K562 (cell line): Measurements from ENCODE around the gene EIF3K. TPM values are rescaled to one million over a fixed set of nuclear protein-coding genes. Genes with fewer than 3 reads are reported as not detected.

Experiments
- ATAC-seq: fragments of 200-7000 bp; cut with Tn5 transposase; 3 replicates; pipeline ENCODE4 v1.9.1; 2020; ENCODE audit warnings: moderate library complexity
- BruUV-seq: library from RNA; stranded (reverse); fragments of 400-500 nt; replicated peaks from 2 replicates; lab custom pipeline; 2021; lab: Mats Ljungman, UMichigan
- CTCF ChIA-PET: fragments of 300-600 bp; formaldehyde crosslinking; extraction: SDS; loops from one replicate; lab custom pipeline; 2021; ENCODE audit warnings: low intra/inter-chr PET ratio; lab: Yijun Ruan, JAX
- POLR2A ChIA-PET: fragments of 300-600, 350-650 bp; sonication (Branson Sonifier 250); formaldehyde crosslinking; extraction: SDS; loops from one replicate; lab custom pipeline; 2021; ENCODE audit warnings: antibody characterized with exemption, inconsistent platforms; lab: Yijun Ruan, JAX
- DNase-seq, 4 experiments: peaks; one replicate each; pipeline versions ENCODE4 v3.0.0 to v3.0.0-alpha.2; 2011 to 2018; ENCODE audit warnings: low spot score in 3 of 4, mixed read lengths in 3 of 4; ENCODE audit errors: extremely low read depth in 1 of 4
- FAIRE-seq: peaks from 2 replicates; lab custom pipeline; 2011; peaks lifted over from hg19 to GRCh38; lab: Jason Lieb, UNC
- H2AFZ ChIP-seq: 2 replicates; pipeline ENCODE4 v1.6.0; 2011; ENCODE audit warnings: low read depth, low read length, control low read depth, inconsistent platforms
- H3K27ac ChIP-seq: fragments of 200-600 bp; 3 replicates; pipeline ENCODE4 v1.8.0; 2011; ENCODE audit warnings: low read depth, mild to moderate bottlenecking, control low read depth, inconsistent platforms, low read length, moderate library complexity, mixed read lengths; ENCODE audit errors: extremely low read depth
- H3K27me3 ChIP-seq, 2 experiments: fragments of 300-600 bp in 1 of 2; 2 replicates in 1 of 2; 3 replicates in 1 of 2; pipeline versions ENCODE4 v1.6.0 to v1.8.0; 2011; ENCODE audit warnings: inconsistent platforms in 2 of 2, low read length in 2 of 2, mild to moderate bottlenecking in 1 of 2, mixed read lengths in 1 of 2, moderate library complexity in 1 of 2; ENCODE audit not compliant: control insufficient read depth in 2 of 2, insufficient read depth in 2 of 2
- H3K36me3 ChIP-seq: fragments of 300-600 bp; 3 replicates; pipeline ENCODE4 v1.8.0; 2011; ENCODE audit warnings: mild to moderate bottlenecking, low read length, inconsistent platforms; ENCODE audit not compliant: control insufficient read depth, insufficient read depth
- H3K4me1 ChIP-seq, 2 experiments: fragments of 200-600 bp in 1 of 2; replicated peaks in 1 of 2; 2 replicates in 1 of 2; 3 replicates in 1 of 2; pipeline versions ENCODE4 v1.5.1 to v1.8.0; 2011; ENCODE audit warnings: inconsistent platforms in 2 of 2, low read length in 2 of 2, mild to moderate bottlenecking in 1 of 2, mixed read lengths in 1 of 2, moderate library complexity in 1 of 2; ENCODE audit not compliant: control insufficient read depth in 2 of 2, insufficient read depth in 2 of 2
- H3K4me2 ChIP-seq: 2 replicates; pipeline ENCODE4 v1.6.1; 2011; ENCODE audit warnings: low read length, control low read depth, inconsistent platforms, mixed read lengths; ENCODE audit not compliant: insufficient read depth
- H3K4me3 ChIP-seq: fragments of 200-600 bp; sonication (generic), shearing (Covaris generic); 2 replicates; pipeline ENCODE4 v1.5.1; 2016; ENCODE audit warnings: control low read depth, inconsistent platforms
- H3K79me2 ChIP-seq: fragments of 200-600 bp; 3 replicates; pipeline ENCODE4 v1.8.0; 2011; ENCODE audit warnings: low read length, inconsistent platforms; ENCODE audit not compliant: control insufficient read depth, insufficient read depth
- H3K9ac ChIP-seq, 2 experiments: 2 replicates each; pipeline versions ENCODE4 v1.6.0 to v1.6.1; 2011; ENCODE audit warnings: low read depth in 2 of 2, low read length in 2 of 2, control low read depth in 1 of 2, inconsistent platforms in 1 of 2, mild to moderate bottlenecking in 1 of 2, mixed read lengths in 1 of 2; ENCODE audit not compliant: insufficient read depth in 1 of 2
- H3K9me1 ChIP-seq: one replicate; pipeline ENCODE4 v1.6.0; 2011; ENCODE audit warnings: inconsistent platforms, mild to moderate bottlenecking, low read length, moderate library complexity; ENCODE audit not compliant: control insufficient read depth, insufficient read depth
- H3K9me3 ChIP-seq: replicated peaks from 2 replicates; pipeline ENCODE4 v1.5.1; 2011; ENCODE audit warnings: low read depth, low read length, inconsistent platforms; ENCODE audit not compliant: control insufficient read depth, insufficient read depth
- H4K20me1 ChIP-seq: replicated peaks from 2 replicates; pipeline ENCODE4 v1.6.1; 2011; ENCODE audit warnings: low read length, inconsistent platforms, mixed read lengths; ENCODE audit not compliant: control insufficient read depth, insufficient read depth
- CBX8 ChIP-seq: fragments of 200-600 bp; sonication (generic); IDR thresholded peaks from 2 replicates; pipeline ENCODE4 v1.6.1; 2012; ENCODE audit warnings: borderline replicate concordance, mixed run types, low read depth, mild to moderate bottlenecking, moderate library complexity, mixed read lengths, low read length, control low read depth, inconsistent platforms; ENCODE audit not compliant: poor library complexity, severe bottlenecking; ENCODE audit errors: extremely low read depth
- ETV6 ChIP-seq, 3 experiments: fragments of 150-350 bp in 1 of 3; sonication (generic) in 1 of 3; formaldehyde crosslinking in 1 of 3; IDR thresholded peaks; 2 replicates each; pipeline versions ENCODE4 v1.6.1 to v1.8.0; 2014 to 2022; ENCODE audit warnings: borderline replicate concordance in 2 of 3, low read depth in 2 of 3, antibody characterized with exemption in 1 of 3, low read length in 1 of 3, mild to moderate bottlenecking in 1 of 3, missing genetic modification reagents in 1 of 3
- GABPB1 ChIP-seq: sonication (generic); formaldehyde crosslinking; IDR thresholded peaks from 2 replicates; pipeline ENCODE4 v1.8.0; 2022; ENCODE audit warnings: mild to moderate bottlenecking, missing genetic modification reagents
- HMG20B ChIP-seq: fragments of 250-450 bp; sonication (Bioruptor Pico); IDR thresholded peaks from 2 replicates; pipeline ENCODE4 v1.5.0; 2021; ENCODE audit warnings: mild to moderate bottlenecking
- MTA3 ChIP-seq: fragments of 450-650 bp; formaldehyde crosslinking; IDR thresholded peaks from 2 replicates; pipeline ENCODE4 v1.6.1; 2017; ENCODE audit warnings: mild to moderate bottlenecking, borderline replicate concordance
- NFRKB ChIP-seq: fragments of 450-650 bp; IDR thresholded peaks from 2 replicates; pipeline ENCODE4 v1.6.1; 2016; ENCODE audit warnings: low read depth
- POLR3A ChIP-seq: IDR thresholded peaks from 2 replicates; pipeline ENCODE4 v1.6.1; 2011; ENCODE audit warnings: borderline replicate concordance, mild to moderate bottlenecking, moderate library complexity; ENCODE audit not compliant: insufficient read length, insufficient read depth; ENCODE audit errors: extremely low read depth
- SRSF3 ChIP-seq: fragments of 200-400 bp; formaldehyde crosslinking; IDR thresholded peaks from 2 replicates; pipeline ENCODE4 v1.6.1; 2016; ENCODE audit warnings: mild to moderate bottlenecking, low read length, moderate library complexity; ENCODE audit not compliant: insufficient read depth
- TOE1 ChIP-seq, 2 experiments: fragments of 450-650 bp in 1 of 2; sonication (generic) in 1 of 2; formaldehyde crosslinking in 1 of 2; IDR thresholded peaks; 2 replicates each; pipeline versions ENCODE4 v1.7.1 to v1.8.0; 2016 to 2022; ENCODE audit warnings: borderline replicate concordance in 2 of 2, mild to moderate bottlenecking in 2 of 2, antibody characterized with exemption in 1 of 2, inconsistent platforms in 1 of 2, low read depth in 1 of 2, missing genetic modification reagents in 1 of 2, moderate library complexity in 1 of 2
- ZNF551 ChIP-seq: fragments of 250-450 bp; sonication (Bioruptor Pico); IDR thresholded peaks from 2 replicates; pipeline ENCODE4 v1.5.0; 2021; ENCODE audit warnings: mild to moderate bottlenecking, moderate library complexity
- ZNF764 ChIP-seq: fragments of 250-450 bp; sonication (Bioruptor Pico); IDR thresholded peaks from 2 replicates; pipeline ENCODE4 v1.4.0; 2020; ENCODE audit warnings: low read depth, mild to moderate bottlenecking, moderate library complexity
- ZNF77 ChIP-seq: fragments of 250-450 bp; sonication (Bioruptor Pico); IDR thresholded peaks from 2 replicates; pipeline ENCODE4 v1.5.0; 2020
- WGBS: fragments of 100-300 bp; shearing (Covaris generic); methylation state at CpG from one replicate; pipeline ENCODE4 v1.1.6; 2016; ENCODE audit warnings: low coverage, mixed read lengths; ENCODE audit not compliant: insufficient coverage; ENCODE audit errors: missing lambda C conversion rate; 5-methylcytosine and 5-hydroxymethylcytosine counted together
- in situ Hi-C: fragments of 300-500 bp; cut with MboI; formaldehyde crosslinking; loops from 4 replicates; pipeline ENCODE4 v1.15.0; 2018; ENCODE audit warnings: inconsistent platforms, mixed read lengths
- intact Hi-C: fragments of 100-400 bp; cut with micrococcal nuclease; formaldehyde crosslinking; loops from 2 replicates; pipeline ENCODE4 v1.14.2; 2022
- polyA plus RNA-seq, 8 experiments: library from polyadenylated mRNA; depleted of rRNA in 4 of 8; stranded (reverse) in 5 of 8; unstranded in 3 of 8; fragments of >200 nt; fragmentation: Nextera tagmentation in 2 of 8; fragmentation: Illumina TruSeq in 1 of 8; extraction: Ambion mirVana in 2 of 8; extraction: Trizol in 1 of 8; gene quantifications; 2 replicates each; pipeline versions ENCODE4 v1.2.1 to v1.2.3, GENCODE V29; 2011 to 2014; ENCODE audit warnings: inconsistent platforms in 1 of 8, missing spikeins in 1 of 8
- total RNA-seq, 7 experiments: library from RNA; depleted of rRNA in 6 of 7; stranded (reverse); fragments of >200 nt in 6 of 7; fragmentation: Illumina TruSeq in 2 of 7; extraction: Trizol in 2 of 7; gene quantifications; 2 replicates each; pipeline versions ENCODE4 v1.2.1 to v1.2.3, GENCODE V29; 2011 to 2021; ENCODE audit warnings: low replicate concordance in 1 of 7
- TF ChIP-seq, protein P1 (sequence below): IDR thresholded peaks from 2 replicates; pipeline ENCODE4 v1.6.1; 2016; ENCODE audit warnings: missing genetic modification characterization, missing compliant biosample characterization
- TF ChIP-seq, protein P2 (sequence below): sonication (generic); formaldehyde crosslinking; IDR thresholded peaks from 2 replicates; pipeline ENCODE4 v1.8.0; 2022; ENCODE audit warnings: missing genetic modification reagents, mild to moderate bottlenecking, moderate library complexity, borderline replicate concordance
- TF ChIP-seq, protein P3 (sequence below): sonication (generic); formaldehyde crosslinking; IDR thresholded peaks from 2 replicates; pipeline ENCODE4 v1.8.0; 2023; ENCODE audit warnings: mild to moderate bottlenecking, missing genetic modification reagents

Gene EIF3K
- total and polyA plus RNA-seq, 9 of the 15 experiments (the other 6 are each of a cell fraction or from before 2014, with no cell fraction given) = 387 to 1,827 (median 733) TPM

DNA sequence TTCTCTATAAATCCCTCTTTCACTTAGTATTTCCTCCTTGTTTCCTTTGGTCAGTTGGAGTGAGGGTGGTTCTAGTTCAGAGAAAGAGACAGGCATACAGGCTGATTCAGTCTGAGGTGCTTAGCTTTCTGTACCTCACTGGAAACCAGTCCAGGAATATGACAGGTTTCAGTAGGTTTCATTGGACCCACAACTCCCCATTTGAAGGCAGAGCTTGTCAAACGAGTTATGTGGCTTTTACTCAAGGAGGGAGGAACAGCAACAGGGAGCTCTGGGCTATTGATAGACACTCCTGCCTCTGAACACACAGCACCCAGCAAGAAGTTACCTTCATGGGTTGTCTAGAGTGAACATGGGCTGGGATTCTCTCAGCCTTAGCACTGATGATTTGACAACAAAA is 43.0 kb downstream of the EIF3K start (continued):
- TF ChIP-seq, protein P1, sequence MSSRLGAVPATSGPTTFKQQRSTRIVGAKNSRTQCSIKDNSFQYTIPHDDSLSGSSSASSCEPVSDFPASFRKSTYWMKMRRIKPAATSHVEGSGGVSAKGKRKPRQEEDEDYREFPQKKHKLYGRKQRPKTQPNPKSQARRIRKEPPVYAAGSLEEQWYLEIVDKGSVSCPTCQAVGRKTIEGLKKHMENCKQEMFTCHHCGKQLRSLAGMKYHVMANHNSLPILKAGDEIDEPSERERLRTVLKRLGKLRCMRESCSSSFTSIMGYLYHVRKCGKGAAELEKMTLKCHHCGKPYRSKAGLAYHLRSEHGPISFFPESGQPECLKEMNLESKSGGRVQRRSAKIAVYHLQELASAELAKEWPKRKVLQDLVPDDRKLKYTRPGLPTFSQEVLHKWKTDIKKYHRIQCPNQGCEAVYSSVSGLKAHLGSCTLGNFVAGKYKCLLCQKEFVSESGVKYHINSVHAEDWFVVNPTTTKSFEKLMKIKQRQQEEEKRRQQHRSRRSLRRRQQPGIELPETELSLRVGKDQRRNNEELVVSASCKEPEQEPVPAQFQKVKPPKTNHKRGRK (tag) = no peak
- TF ChIP-seq, all 486 proteins: peak for 0

DNA sequence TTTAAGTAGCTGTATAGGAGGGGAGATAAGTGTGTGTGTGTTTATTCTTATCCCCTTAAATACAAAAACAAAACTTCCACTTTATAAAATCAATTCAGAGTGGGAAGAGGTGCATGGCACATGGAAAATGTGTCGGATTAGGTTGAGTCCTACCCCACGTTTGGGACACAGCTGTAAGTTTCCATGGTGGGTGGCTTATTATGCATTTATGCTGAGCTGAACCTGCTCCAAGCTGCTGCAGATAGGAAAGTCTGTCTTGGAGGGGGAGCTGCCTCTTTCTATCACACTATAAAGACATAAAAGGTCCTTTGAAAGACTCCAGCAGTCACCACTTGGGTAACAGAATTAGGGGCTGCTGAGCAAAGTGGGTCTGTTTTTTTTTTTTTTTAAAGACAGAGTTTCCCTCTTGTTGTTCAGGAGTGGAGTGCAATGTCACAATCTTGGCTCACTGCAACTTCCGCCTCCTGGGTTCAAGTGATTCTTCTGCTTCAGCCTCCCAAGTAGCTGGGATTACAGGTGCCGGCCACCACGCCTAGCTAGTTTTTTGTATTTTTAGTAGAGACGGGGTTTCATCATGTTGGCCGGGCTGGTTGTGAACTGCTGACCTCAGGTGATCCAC is 43.7 kb downstream of the EIF3K start:
- H3K27me3 ChIP-seq = no peaks in the 10 kb centered on the region
- WGBS = 55% methylated on average over 6 of the region's 7 CpGs
- in situ Hi-C loops = no loop called here
- no peak for FAIRE-seq
- H4K20me1 ChIP-seq = peaks cover 65% of the 10 kb centered on the region
- H3K9ac ChIP-seq = no peak overlapping the region; a peak in 1 of 4 replicates
- peaks cover 70% of the 10 kb centered on the region for H3K36me3 ChIP-seq
- TF ChIP-seq SRSF3 (no peak), TOE1 (IDR thresholded peaks at IDR 0.05; ENCODE audit: borderline replicate concordance) (no peak), TOE1 (CRISPR knock-in tag; IDR thresholded peaks at IDR 0.05; ENCODE audit: borderline replicate concordance, low read depth) (no peak), ZNF77 (no peak), GABPB1 (CRISPR knock-in tag) (peak; percentile 31; the same call in 1 of the 2 replicates), CBX8 (no peak), NFRKB (no peak), ETV6 (IDR thresholded peaks at IDR 0.05; ENCODE audit: borderline replicate concordance in 1 of 2, low read depth in 2 of 2, low read length in 1 of 2) (no peak), ETV6 (CRISPR knock-in tag; IDR thresholded peaks at IDR 0.05; ENCODE audit: borderline replicate concordance) (no peak), ZNF551 (CRISPR knock-in tag) (no peak), ZNF764 (CRISPR knock-in tag) (no peak), POLR3A (no peak), HMG20B (CRISPR knock-in tag) (no peak), MTA3 (no peak)
- TF ChIP-seq, protein P2, sequence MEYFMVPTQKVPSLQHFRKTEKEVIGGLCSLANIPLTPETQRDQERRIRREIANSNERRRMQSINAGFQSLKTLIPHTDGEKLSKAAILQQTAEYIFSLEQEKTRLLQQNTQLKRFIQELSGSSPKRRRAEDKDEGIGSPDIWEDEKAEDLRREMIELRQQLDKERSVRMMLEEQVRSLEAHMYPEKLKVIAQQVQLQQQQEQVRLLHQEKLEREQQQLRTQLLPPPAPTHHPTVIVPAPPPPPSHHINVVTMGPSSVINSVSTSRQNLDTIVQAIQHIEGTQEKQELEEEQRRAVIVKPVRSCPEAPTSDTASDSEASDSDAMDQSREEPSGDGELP (CRISPR knock-in tag) = 0 out of 2 replicates have a peak, but pooled peaks have one; percentile 17
- TF ChIP-seq, protein P3, sequence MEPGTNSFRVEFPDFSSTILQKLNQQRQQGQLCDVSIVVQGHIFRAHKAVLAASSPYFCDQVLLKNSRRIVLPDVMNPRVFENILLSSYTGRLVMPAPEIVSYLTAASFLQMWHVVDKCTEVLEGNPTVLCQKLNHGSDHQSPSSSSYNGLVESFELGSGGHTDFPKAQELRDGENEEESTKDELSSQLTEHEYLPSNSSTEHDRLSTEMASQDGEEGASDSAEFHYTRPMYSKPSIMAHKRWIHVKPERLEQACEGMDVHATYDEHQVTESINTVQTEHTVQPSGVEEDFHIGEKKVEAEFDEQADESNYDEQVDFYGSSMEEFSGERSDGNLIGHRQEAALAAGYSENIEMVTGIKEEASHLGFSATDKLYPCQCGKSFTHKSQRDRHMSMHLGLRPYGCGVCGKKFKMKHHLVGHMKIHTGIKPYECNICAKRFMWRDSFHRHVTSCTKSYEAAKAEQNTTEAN = no peak
- TF ChIP-seq, all 486 proteins: peak for 2
- peaks cover 43 to 87% of the 10 kb centered on the region in 2 experiments for H3K4me1 ChIP-seq
- peaks cover 9% of the 10 kb centered on the region for H3K9me1 ChIP-seq
- DNase-seq = no peak
- peak overlapping the region; percentile 51; the same call in 1 of the 3 replicates for H3K27ac ChIP-seq
- intact Hi-C loops = no loop called here
- peaks cover 97% of the 10 kb centered on the region for H3K79me2 ChIP-seq
- no peaks in the 10 kb centered on the region for H3K9me3 ChIP-seq
- BruUV-seq = no TSS peak
- POLR2A ChIA-PET = interaction anchor here (0.7 to 5.2 kb wide), 11 partner anchors 8 to 330 kb away, joined by 3 to 31 read pairs (median 5); partner anchors contain the start of gene ACTN4
- CTCF ChIA-PET = no interaction called here
- ATAC-seq = no peak
- no peak overlapping the region for H2AFZ ChIP-seq
- H3K4me3 ChIP-seq = no peak overlapping the region
- H3K4me2 ChIP-seq = no peak overlapping the region
